T-helper 1 cell (primary cell): ENCODE results near the gene WDR5.
A peak's percentile ranks its signal among the peaks of the same experiment; 100 is the strongest.
"Not testable (repeated sequence)": the region's sequence is repeated elsewhere in the genome, so short reads cannot be mapped to it uniquely, and the experiment has no call there.

Experiments used
- DNase-seq, 5 donors: peaks; one replicate each; pipeline ENCODE4 v3.0.0-alpha.2; 2012 to 2020
- total RNA-seq, 4 donors: gene quantifications; one replicate each; lab custom pipeline; 2026; lab: John Stamatoyannopoulos, UW

Gene WDR5
- total RNA-seq: 25.5 to 33.1 (median 28.9) reads per million in 4 donors

DNA sequence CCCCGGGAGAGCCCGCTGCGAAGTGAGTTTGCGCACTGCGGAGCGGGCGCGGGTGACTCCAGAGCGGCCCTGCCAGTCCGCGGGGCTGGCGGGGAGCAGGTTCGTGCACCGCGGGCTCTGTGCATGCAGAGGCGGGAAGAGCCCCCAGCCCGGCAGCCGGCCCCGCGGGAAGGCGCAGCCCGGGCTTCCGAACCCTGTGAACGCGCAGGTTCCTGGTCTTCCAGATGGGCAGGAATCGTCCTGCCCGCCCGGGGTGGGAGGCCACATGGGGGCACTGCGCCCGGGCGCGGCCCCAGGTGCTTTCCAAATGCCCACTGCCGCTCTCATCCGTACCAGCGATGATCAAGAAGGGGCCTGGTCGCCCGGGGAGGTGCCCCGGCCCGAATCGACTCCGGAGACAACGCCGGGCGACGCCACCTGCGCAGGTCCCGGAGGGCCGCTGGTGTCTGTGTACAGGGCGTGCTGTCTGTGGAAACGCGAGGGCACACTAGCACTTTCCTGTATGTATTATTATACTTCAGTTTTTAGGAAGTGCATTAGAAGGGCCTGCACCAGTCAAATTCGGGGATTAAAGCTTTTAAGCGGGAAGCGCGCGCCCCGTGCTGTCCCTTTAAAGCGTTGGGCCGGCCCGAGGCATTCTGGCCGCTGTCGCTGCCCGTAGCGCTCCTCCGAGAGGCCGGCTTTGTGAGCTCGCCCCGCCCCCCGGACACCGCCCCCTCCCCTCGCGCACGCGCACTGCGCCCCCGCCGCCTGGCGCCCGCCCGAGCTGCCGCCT, at the start of gene WDR5:
Gene WDR5 (plus strand): TSS at position 740 of the 775 bp plus-strand sequence. CDS start 3,796 bp downstream, outside the sequence.
- peak; percentile 86 to 93 (median 88) for DNase-seq

GRCh38 chr9:134088063-134088725, 47.7 kb upstream of the WDR5 start:
- DNase-seq: no peak

- no peak for DNase-seq
These were observed 45.9 kb upstream of the WDR5 start for GRCh38 chr9:134089972-134090371.

DNA sequence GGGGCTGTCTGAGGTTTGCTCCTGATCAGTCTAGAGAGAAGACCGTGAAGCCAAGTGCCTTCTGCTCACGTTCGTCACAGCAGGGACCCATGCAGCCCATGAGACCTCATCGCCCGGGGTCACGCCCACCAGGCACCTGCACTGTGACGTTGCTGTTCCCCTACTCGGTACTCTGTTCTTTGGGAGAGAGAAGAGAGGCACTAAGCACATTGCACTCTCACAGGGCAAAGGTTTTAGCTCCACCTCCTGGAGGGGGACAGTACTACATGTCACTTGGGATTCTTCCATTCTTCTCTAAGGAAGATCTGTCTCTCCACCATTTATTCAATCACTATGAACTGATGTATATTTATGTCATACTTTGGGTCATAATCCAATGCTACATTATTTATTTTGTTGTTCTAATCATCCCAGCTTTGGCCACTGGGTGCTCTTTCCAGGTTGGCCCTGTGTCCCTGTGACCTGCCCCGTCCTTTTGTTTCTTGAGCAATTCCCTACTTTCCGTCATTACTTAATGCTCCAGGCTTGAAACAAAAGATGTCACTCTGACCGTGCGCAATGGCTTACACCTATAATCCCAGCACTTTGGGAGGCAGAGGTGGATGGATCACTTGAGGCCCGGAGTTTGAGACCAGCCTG, 36.6 kb upstream of the WDR5 start:
- DNase-seq: peak in 4 of 5 donors; percentile 28 to 54 (median 44)

DNA sequence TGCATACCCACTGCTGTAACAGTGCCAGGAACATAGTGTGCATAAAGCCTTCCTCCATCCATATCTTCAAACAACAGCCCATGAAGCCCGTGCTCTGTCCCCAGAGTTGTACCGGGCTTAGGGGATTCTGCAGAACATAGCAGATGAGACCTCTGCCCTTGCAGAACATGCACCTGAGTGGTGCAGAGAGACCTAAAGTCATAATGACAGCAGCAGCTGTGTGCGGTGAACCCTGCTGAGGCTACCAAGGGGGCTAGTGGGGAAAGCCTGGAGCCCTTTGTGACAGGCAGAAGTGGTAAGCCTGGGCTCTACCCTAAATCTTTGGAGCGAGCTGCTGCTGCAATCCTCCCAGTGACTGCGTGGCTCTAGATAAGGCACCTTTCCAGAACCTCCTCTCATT, 35.8 kb upstream of the WDR5 start:
- DNase-seq: no peak

GRCh38 chr9:134101133-134101532, 34.7 kb upstream of the WDR5 start:
- DNase-seq: not testable (repeated sequence)

GRCh38 chr9:134101623-134102149, 34.2 kb upstream of the WDR5 start:
- DNase-seq: no peak

GRCh38 chr9:134103391-134103998, 32.4 kb upstream of the WDR5 start:
- no peak for DNase-seq

GRCh38 chr9:134111064-134111463, 24.8 kb upstream of the WDR5 start:
- DNase-seq: no peak

GRCh38 chr9:134112561-134112960, 23.3 kb upstream of the WDR5 start:
- no peak for DNase-seq

DNA sequence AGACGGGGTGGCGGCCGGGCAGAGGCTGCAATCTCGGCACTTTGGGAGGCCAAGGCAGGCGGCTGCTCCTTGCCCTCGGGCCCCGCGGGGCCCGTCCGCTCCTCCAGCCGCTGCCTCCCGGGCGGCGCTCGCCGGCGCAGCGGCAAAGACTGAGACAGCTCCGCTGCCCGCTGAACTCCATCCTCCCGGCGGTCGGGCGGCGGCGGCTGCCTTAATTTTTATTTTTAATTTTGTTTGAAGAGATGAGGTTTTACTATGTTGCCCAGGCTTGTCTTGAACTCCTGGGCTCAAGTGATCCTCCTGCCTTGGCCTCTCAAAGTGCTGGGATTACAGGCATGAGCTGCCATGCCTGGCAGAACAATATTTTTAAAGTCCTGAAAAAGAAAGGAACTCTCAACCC, 16.9 kb upstream of the WDR5 start:
- DNase-seq: not testable (repeated sequence)

GRCh38 chr9:134123764-134124128, 12.1 kb upstream of the WDR5 start:
- no peak for DNase-seq

GRCh38 chr9:134125413-134126095, 10.3 kb upstream of the WDR5 start:
- DNase-seq: no peak

DNA sequence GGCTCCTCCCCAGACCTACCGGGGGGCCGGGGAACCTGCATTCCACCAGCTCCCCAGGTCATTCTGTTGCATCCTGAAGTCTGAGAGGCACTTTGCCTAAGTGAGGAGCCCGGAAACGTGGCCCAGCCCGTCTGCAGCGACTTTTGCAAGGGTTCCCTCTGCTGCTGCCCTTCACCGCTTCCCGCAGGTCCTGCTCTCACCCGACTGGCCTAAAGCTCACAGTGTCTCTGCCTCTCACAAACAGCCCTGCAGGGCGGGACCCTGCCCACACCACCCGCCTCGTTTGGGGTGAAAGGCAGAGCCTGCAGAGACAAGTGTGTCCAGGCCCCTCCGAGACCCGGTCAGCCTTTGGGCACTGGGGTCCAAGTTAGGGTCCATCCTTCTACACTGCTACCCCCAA, 9.5 kb upstream of the WDR5 start:
- no peak for DNase-seq

DNA sequence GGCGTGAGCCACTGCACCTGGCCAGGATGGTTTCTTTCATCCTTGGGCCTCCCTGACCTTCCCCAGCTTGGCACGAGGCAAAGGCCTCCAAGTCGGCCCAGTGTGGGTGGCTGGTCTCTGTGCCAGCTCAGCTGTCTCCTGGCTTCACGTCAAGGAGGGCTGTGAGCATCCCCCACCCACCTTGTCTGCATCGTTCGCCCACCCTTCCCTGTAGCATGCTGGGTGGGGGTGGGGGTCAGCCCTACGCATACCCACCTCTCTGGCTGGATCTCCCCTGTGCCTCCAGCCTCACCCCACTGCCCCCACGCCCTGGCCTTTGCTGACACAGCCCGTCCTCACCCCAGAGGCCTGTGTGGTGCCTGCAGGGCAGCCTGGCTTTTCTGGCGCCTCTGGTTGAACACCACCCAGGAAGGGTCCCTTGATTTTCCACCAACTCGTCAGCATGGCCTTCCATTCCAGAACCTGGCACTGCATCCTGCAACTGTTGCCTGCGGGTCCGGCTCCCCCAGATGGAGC, 8.8 kb upstream of the WDR5 start:
- no peak for DNase-seq

GRCh38 chr9:134127616-134128015, 8.3 kb upstream of the WDR5 start:
- no peak for DNase-seq

DNA sequence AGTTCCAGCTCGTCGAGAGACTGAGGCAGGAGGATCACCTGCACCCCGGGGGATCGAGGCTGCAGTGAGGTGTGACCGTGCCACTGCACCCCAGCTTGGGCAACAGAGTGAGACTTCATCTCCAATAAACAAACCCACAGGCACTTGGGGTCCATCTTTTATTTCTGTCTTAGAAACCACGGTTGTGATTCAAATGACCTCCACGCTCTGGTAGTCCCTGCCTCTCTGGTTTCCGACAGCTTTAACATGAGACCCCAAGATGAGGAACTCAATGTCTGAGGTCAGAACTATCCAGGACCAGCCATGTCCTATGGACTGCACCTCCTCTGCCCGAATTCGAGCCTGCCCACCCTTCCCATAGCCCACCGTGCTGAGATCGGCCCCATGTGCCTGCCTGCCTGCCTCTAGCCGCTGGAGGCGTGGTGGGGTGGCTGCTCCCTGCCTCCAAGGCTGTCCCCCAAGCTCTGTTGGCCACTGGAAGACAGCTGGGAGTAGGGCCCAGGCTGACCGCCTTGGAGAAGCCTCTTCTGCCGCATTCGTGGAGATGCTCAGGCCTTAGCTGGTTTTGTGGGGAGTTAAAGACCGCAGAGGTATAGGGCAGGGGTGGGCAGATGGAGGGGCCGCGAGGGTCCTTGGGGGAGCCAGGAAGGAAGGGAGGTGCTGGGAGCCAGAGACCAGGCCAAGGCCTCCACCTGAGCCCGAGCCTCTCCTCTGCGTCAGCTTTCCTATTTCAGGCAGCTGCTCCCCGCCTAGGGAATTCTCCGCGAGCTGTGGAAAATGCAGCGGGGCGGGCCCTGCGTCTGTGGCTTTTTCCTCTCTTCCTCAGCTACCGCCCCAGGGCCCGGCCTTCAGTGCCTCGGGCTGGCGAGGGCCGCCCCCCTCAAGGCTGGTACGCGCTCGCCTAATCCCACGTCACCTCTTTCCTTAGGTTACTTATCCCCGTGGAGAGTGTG, 6.9 kb upstream of the WDR5 start:
- DNase-seq: no peak

DNA sequence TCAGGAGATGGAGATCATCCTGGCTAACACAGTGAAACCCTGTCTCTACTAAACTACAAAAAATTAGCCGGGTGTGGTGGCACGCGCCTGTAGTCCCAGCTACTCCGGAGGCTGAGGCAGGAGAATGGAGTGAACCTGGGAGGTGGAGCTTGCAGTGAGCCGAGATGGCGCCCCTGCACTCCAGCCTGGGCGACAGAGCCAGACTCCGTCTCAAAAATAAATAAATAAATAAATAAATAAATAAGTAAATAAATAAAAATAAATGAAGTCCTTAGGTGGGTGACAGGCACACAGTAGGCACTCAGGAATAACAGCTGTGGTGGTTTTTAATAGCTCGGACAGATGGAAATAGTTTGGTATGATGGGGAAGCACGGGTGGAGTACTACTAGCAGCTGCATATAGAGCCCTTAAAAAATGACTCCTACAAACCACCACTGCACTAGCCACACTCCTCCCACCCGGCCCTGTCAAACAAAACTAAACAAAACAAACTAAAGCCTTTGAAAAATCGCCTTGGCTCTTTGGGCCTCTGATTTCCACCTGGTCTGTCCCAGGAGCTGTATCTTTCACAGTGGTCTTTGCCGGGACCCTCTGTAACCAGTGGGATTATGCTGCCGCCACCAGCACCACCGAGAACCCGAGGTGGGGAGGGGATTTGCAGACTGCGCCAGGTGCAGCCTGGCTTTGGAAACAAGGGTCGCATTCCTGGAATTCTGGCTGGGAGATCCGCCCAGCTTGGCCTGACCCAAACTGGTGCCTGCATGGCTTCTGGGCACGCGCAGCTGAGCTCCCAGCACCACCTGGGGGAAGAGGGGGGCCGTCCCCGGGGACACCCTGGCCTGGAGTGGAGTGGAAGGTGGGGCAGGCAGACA, 5.1 kb upstream of the WDR5 start:
- no peak for DNase-seq

GRCh38 chr9:134131471-134132207, 4.2 kb upstream of the WDR5 start:
- DNase-seq: no peak
